Measurements from ENCODE around the gene RASSF3. TPM values are rescaled to one million over a fixed set of nuclear protein-coding genes. Genes with fewer than 3 reads are reported as not detected.

RASSF3 gene
- total RNA-seq, 1 experiment from 2014 or later = 13.4 TPM

DNA sequence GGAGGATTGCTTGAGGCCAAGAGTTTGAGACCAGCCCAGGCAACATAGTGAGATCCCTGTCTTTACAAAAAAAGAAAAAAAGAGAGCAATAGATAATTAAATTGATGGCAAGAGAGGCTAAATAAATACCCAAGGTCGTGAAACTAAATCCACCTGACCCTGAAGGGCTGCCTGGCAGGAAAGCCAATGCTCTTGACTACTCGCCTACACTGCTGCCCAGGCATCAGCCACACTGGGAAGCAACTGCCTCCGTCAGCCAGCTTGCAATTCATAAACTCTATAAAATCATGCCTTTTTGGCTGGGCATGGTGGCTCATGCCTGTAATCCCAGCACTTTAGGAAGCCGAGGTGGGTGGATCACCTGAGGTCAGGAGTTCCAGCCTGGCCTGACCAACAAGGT lies 31.7 kb upstream of the RASSF3 start:
- Histone ChIP-seq H3K9me3 (ENCODE audit: low read length) (no peaks in the 10 kb centered on the region), H4K20me1 (ENCODE audit: low read length) (no peaks in the 10 kb centered on the region), H3K27ac (ENCODE audit: low read length) (no peak overlapping the region), H3K27me3 (ENCODE audit: low read length) (no peaks in the 10 kb centered on the region), H3K36me3 (ENCODE audit: low read depth, low read length) (no peaks in the 10 kb centered on the region), H3F3A (ENCODE audit: low read length, unreplicated experiment) (no peaks in the 10 kb centered on the region), H3K4me3 (ENCODE audit: low read length) (no peak overlapping the region), H3K9ac (ENCODE audit: low read length) (no peak overlapping the region), H3K79me2 (ENCODE audit: low read length) (no peaks in the 10 kb centered on the region), H2AFZ (ENCODE audit: low read length) (no peak overlapping the region), H3K9me2 (replicated peaks; ENCODE audit: low read length) (no peaks in the 10 kb centered on the region), H3K4me1 (ENCODE audit: insufficient read depth, low read length) (no peaks in the 10 kb centered on the region), H3K4me2 (ENCODE audit: low read length) (no peak overlapping the region)
- CTCF ChIA-PET = no interaction called here
- DNase-seq = no peak
- no peak for ATAC-seq
- POLR2A ChIA-PET (ENCODE audit: unreplicated experiment) = no interaction called here
- BruUV-seq (replicated peaks) = no TSS peak
- TF ChIP-seq EZH2phosphoT487 (IDR thresholded peaks at IDR 0.05; ENCODE audit: borderline replicate concordance, low read length) = no peak
- TF ChIP-seq EZH2 (IDR thresholded peaks at IDR 0.05; ENCODE audit: low read length, unreplicated experiment) = no peak
- TF ChIP-seq, protein P1, sequence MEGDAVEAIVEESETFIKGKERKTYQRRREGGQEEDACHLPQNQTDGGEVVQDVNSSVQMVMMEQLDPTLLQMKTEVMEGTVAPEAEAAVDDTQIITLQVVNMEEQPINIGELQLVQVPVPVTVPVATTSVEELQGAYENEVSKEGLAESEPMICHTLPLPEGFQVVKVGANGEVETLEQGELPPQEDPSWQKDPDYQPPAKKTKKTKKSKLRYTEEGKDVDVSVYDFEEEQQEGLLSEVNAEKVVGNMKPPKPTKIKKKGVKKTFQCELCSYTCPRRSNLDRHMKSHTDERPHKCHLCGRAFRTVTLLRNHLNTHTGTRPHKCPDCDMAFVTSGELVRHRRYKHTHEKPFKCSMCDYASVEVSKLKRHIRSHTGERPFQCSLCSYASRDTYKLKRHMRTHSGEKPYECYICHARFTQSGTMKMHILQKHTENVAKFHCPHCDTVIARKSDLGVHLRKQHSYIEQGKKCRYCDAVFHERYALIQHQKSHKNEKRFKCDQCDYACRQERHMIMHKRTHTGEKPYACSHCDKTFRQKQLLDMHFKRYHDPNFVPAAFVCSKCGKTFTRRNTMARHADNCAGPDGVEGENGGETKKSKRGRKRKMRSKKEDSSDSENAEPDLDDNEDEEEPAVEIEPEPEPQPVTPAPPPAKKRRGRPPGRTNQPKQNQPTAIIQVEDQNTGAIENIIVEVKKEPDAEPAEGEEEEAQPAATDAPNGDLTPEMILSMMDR (conservative IDR thresholded peaks at IDR 0.05; ENCODE audit: low read depth, low read length) = no peak
- intact Hi-C loops (cut with micrococcal nuclease) = no loop called here

DNA sequence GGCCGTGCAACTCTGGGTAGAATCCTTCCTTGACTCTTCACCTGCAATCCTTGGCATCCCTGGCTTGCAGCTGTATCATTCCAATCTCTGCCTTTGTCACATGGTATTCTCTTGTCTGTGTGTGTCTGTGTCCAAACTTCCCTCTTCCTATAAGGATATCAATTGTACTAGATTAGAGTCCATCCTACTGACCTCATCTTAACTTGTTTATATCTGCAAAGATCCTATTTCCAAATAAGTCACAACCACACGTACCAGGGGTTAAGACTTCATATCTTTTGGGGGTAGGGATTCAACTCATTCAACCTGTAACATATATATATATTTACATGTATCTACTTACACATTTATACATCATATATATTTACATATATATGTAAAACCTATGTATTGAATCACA lies 29.6 kb upstream of the RASSF3 start:
- no peak for TF ChIP-seq EZH2phosphoT487 (IDR thresholded peaks at IDR 0.05; ENCODE audit: borderline replicate concordance, low read length)
- TF ChIP-seq EZH2 (IDR thresholded peaks at IDR 0.05; ENCODE audit: low read length, unreplicated experiment) = no peak
- TF ChIP-seq, protein P1 (conservative IDR thresholded peaks at IDR 0.05; ENCODE audit: low read depth, low read length) = no peak
- Histone ChIP-seq H3K79me2 (ENCODE audit: low read length) (no peaks in the 10 kb centered on the region), H3K27ac (ENCODE audit: low read length) (no peak overlapping the region), H3K4me2 (ENCODE audit: low read length) (no peak overlapping the region), H3K36me3 (ENCODE audit: low read depth, low read length) (no peaks in the 10 kb centered on the region), H3K9me3 (ENCODE audit: low read length) (no peaks in the 10 kb centered on the region), H4K20me1 (ENCODE audit: low read length) (no peaks in the 10 kb centered on the region), H3K9ac (ENCODE audit: low read length) (no peak overlapping the region), H2AFZ (ENCODE audit: low read length) (no peak overlapping the region), H3K4me3 (ENCODE audit: low read length) (no peak overlapping the region), H3K27me3 (ENCODE audit: low read length) (no peaks in the 10 kb centered on the region), H3K9me2 (replicated peaks; ENCODE audit: low read length) (no peaks in the 10 kb centered on the region), H3F3A (ENCODE audit: low read length, unreplicated experiment) (no peaks in the 10 kb centered on the region), H3K4me1 (ENCODE audit: insufficient read depth, low read length) (no peaks in the 10 kb centered on the region)
- CTCF ChIA-PET = no interaction called here
- ATAC-seq (no peak), DNase-seq (no peak)
- intact Hi-C loops (cut with micrococcal nuclease) = no loop called here
- no TSS peak for BruUV-seq (replicated peaks)
- POLR2A ChIA-PET (ENCODE audit: unreplicated experiment) = interaction anchor here (0.6 kb wide), 1 partner anchor 30 kb away, joined by 4 read pairs; the partner anchor contains the start of gene RASSF3

DNA sequence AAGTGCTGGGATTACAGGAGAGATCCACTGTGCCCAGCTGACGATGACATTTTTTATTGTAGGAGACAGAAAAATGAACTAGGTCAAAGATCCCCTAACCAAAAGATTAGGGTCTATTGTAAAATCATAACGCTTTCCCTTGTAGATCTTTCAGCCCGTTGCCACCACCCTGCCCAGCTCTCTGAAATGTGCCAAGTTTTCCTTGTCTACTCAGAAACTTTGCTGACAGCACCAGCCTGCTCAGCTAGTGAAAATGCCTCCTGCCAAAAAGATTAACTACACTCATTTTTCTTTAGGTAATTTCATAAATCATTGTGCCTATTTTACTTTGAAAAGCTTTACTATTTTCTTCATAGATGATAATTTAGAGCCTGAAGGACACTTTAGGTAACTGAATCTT lies 28.2 kb upstream of the RASSF3 start:
- no TSS peak for BruUV-seq (replicated peaks)
- ChIA-PET POLR2A (ENCODE audit: unreplicated experiment) (no interaction called here), CTCF (no interaction called here)
- H3K4me2 ChIP-seq (ENCODE audit: low read length) = no peak overlapping the region
- H3K79me2 ChIP-seq (ENCODE audit: low read length) = no peaks in the 10 kb centered on the region
- ATAC-seq (no peak), DNase-seq (no peak)
- no peaks in the 10 kb centered on the region for H3K9me3 ChIP-seq (ENCODE audit: low read length)
- no peak overlapping the region for H3K27ac ChIP-seq (ENCODE audit: low read length)
- H3K4me3 ChIP-seq (ENCODE audit: low read length) = no peak overlapping the region
- no peaks in the 10 kb centered on the region for H3K36me3 ChIP-seq (ENCODE audit: low read depth, low read length)
- no peaks in the 10 kb centered on the region for H3K4me1 ChIP-seq (ENCODE audit: insufficient read depth, low read length)
- intact Hi-C loops (cut with micrococcal nuclease) = no loop called here
- TF ChIP-seq, protein P1 (conservative IDR thresholded peaks at IDR 0.05; ENCODE audit: low read depth, low read length) = no peak
- no peaks in the 10 kb centered on the region for H3K27me3 ChIP-seq (ENCODE audit: low read length)
- H4K20me1 ChIP-seq (ENCODE audit: low read length) = no peaks in the 10 kb centered on the region
- no peak overlapping the region for H3K9ac ChIP-seq (ENCODE audit: low read length)
- H3K9me2 ChIP-seq (replicated peaks; ENCODE audit: low read length) = no peaks in the 10 kb centered on the region
- no peak overlapping the region for H2AFZ ChIP-seq (ENCODE audit: low read length)
- no peaks in the 10 kb centered on the region for H3F3A ChIP-seq (ENCODE audit: low read length, unreplicated experiment)
